ENCODE results near the gene TLK2.

- TF ChIP-seq CTCF (IDR thresholded peaks at IDR 0.05) = no peak
- no peak for TF ChIP-seq POLR2AphosphoS5 (IDR thresholded peaks at IDR 0.05)
These were observed 22.6 kb upstream of the TLK2 start for GRCh38 chr17:62456016-62456415.

Data from suprapubic skin (tissue), 3 donors.